ENCODE results near the gene CD52. TPM values are rescaled to one million over a fixed set of nuclear protein-coding genes. Genes with fewer than 3 reads are reported as not detected.

CD52 gene
- total RNA-seq, 6 experiments from 2014 or later = 2.8 to 17.6 (median 8.5) TPM

DNA sequence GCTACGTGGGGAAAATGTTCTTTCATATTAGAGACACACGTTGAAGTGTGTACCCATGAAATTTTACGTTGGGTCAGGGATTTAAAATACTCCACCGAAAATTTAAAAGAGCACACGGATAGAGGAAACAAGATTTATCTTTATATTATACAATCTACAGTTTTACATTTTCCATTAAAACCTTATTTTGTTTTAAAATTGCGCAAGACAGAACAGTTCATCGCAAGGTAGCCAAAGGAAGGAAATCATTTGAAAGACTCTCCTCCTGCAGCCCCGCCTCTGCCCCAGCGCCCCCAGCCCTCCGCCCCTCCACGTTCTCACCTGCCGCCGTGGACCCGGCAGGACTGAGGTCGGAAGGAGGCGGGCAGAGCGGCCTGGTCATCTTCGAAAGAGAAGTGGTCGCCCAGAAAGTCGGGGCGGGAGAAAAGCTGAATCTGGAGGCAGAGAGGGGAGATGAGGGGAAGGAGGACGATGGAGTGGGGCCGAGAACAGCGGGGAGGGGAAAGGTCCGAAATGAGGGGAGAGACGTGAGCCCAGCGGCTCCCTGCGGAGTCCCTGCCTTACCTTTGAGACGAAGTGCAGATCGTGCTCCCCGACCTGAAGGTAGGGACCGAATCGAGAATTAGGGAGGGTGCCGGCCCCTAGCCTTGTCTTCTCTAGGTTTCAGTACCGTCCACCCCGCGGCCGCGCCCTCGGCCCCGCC lies 18.2 kb downstream of the CD52 start:
- peaks cover 0 to 9% (median 0%) of the 10 kb centered on the region in 4 donors for H3K4me1 ChIP-seq
- no peaks in the 10 kb centered on the region for H3K36me3 ChIP-seq
- intact Hi-C loops (cut with DNase I) = no loop called here
- ATAC-seq = peak in 1 of 4 donors; percentile 11
- H3K4me3 ChIP-seq = peak overlapping the region; percentile 41 to 59 (median 51)
- no peaks in the 10 kb centered on the region for H3K9me3 ChIP-seq
- TF ChIP-seq, protein P1, sequence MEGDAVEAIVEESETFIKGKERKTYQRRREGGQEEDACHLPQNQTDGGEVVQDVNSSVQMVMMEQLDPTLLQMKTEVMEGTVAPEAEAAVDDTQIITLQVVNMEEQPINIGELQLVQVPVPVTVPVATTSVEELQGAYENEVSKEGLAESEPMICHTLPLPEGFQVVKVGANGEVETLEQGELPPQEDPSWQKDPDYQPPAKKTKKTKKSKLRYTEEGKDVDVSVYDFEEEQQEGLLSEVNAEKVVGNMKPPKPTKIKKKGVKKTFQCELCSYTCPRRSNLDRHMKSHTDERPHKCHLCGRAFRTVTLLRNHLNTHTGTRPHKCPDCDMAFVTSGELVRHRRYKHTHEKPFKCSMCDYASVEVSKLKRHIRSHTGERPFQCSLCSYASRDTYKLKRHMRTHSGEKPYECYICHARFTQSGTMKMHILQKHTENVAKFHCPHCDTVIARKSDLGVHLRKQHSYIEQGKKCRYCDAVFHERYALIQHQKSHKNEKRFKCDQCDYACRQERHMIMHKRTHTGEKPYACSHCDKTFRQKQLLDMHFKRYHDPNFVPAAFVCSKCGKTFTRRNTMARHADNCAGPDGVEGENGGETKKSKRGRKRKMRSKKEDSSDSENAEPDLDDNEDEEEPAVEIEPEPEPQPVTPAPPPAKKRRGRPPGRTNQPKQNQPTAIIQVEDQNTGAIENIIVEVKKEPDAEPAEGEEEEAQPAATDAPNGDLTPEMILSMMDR (IDR thresholded peaks at IDR 0.05) = no peak
- TF ChIP-seq POLR2A (IDR thresholded peaks at IDR 0.05) = peak; percentile 45
- WGBS (ENCODE audit: insufficient coverage, low coverage, low lambda C conversion rate, missing lambda C conversion rate) = 6% methylated on average over 33 of the region's 41 CpGs
- no peaks in the 10 kb centered on the region for H3K27me3 ChIP-seq
- DNase-seq = no peak
- no peak overlapping the region for H3K27ac ChIP-seq

DNA sequence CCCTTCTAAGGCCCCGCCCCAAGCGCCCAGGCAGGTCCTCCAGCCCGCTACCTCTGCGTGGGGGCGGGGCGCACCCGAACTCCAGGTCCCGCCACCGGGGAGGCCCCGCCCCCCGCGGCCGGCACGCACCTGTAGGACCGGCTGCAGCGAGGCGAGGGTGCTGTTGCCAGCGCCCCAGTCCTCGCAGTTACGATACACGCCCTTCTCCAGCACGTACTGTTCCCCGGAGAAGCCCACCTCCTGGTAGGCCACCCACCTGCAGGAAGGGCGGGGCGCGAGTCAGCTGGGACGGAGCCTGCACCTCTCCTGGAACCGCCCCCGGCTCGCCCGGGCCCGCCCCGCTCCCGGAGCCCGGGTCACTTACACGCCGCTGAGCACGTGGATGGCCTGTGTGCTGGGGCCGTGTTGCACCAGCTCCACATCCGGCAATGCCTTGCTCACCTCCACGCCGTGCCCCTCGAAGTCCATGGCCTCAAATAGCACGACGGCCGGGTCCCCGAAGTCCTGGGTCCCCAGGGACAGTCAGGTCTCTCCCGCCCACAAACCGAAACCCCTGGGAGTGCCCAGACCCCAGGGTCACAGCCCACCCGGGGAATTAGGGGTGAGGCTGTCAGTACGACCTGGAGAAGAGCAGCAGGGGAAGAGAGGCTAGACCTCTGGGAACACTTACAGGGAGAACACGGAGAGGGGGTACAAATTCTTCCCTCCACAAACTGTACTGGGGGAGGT lies 18.9 kb downstream of the CD52 start:
- Histone ChIP-seq H3K27ac (no peak overlapping the region), H3K9me3 (no peaks in the 10 kb centered on the region), H3K4me1 (peaks cover 0 to 9% (median 0%) of the 10 kb centered on the region in 4 donors), H3K36me3 (no peaks in the 10 kb centered on the region), H3K27me3 (no peaks in the 10 kb centered on the region), H3K4me3 (peak overlapping the region; percentile 41 to 59 (median 51))
- TF ChIP-seq POLR2A (IDR thresholded peaks at IDR 0.05) = no peak
- TF ChIP-seq, protein P1 (IDR thresholded peaks at IDR 0.05) = no peak
- ATAC-seq = peak; percentile 97 to 98 (median 98)
- 28% methylated on average over 8 of the region's 52 CpGs for WGBS (ENCODE audit: insufficient coverage, low coverage, low lambda C conversion rate, missing lambda C conversion rate)
- DNase-seq = peak; percentile 90 to 92 (median 91)
- intact Hi-C loops (cut with DNase I) = no loop called here

DNA sequence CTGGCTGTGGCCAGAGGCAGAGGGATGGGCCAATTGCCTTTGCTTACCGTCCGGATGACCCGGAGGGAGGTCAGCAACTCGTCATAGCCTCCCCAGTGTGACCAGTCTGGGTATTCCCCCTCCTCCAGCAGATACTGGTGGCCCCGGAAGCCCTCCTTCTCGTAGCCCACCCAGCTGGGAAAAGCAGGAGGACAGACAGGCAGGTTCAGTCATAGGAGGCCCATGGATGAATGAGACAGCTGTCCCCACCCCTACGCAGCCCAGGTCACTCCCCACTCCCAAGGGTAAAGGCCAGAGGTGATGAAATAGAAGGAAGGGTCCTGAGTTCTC lies 19.4 kb downstream of the CD52 start:
- Histone ChIP-seq H3K4me3 (no peak overlapping the region), H3K27me3 (no peaks in the 10 kb centered on the region), H3K36me3 (no peaks in the 10 kb centered on the region), H3K9me3 (no peaks in the 10 kb centered on the region), H3K27ac (no peak overlapping the region), H3K4me1 (peaks cover 0 to 9% (median 0%) of the 10 kb centered on the region in 4 donors)
- DNase-seq = no peak
- no peak for ATAC-seq
- no CpG with 5 or more reads among the region's 7 CpGs for WGBS (ENCODE audit: insufficient coverage, low coverage, low lambda C conversion rate, missing lambda C conversion rate)
- intact Hi-C loops (cut with DNase I) = no loop called here
- TF ChIP-seq POLR2A (IDR thresholded peaks at IDR 0.05) = no peak
- TF ChIP-seq, protein P1 (IDR thresholded peaks at IDR 0.05) = no peak

DNA sequence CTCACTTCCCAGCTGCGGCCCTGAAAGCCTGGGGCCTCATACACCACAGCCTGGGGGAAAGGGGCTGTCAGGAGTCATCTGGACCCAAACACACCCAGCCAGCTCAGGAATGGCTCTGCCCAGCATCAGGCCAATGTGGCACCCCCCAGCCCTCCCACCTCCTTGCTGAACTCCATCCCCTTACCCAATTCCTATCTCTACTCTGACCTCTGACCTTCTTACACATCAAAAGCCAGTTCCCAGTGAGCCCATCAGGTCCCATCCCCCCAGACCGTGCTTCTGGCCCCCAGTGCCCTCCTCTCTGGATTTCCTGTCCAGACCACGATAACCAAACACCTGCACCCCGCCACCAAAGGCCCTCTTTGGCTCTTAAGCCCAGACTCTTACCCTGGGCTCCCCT lies 19.9 kb downstream of the CD52 start:
- Histone ChIP-seq H3K27me3 (no peaks in the 10 kb centered on the region), H3K36me3 (no peaks in the 10 kb centered on the region), H3K9me3 (no peaks in the 10 kb centered on the region), H3K27ac (no peak overlapping the region), H3K4me1 (peaks cover 0 to 9% (median 0%) of the 10 kb centered on the region in 4 donors), H3K4me3 (no peak overlapping the region)
- DNase-seq (no peak), ATAC-seq (no peak)
- intact Hi-C loops (cut with DNase I) = no loop called here
- no peak for TF ChIP-seq POLR2A (IDR thresholded peaks at IDR 0.05)
- TF ChIP-seq, protein P1 (IDR thresholded peaks at IDR 0.05) = no peak
- WGBS (ENCODE audit: insufficient coverage, low coverage, low lambda C conversion rate, missing lambda C conversion rate) = 28% methylated on average over 3 of the region's 4 CpGs
